ENCODE results near the gene DPP9. TPM values are rescaled to one million over a fixed set of nuclear protein-coding genes. Genes with fewer than 3 reads are reported as not detected.

The DPP9 gene
- total and polyA plus RNA-seq, 7 donors: 27.6 to 90.6 (median 36.9) TPM

GRCh38 chr19:4713384-4713951, 10.2 kb downstream of the DPP9 start:
- peak; percentile 96 for DNase-seq
- Histone ChIP-seq H3K9me3 (no peaks in the 10 kb centered on the region), H3K4me3 (no peak overlapping the region), H3K36me3 (peaks cover 10 to 90% (median 60%) of the 10 kb centered on the region in 4 donors), H3K4me1 (peaks cover 0 to 17% (median 4%) of the 10 kb centered on the region in 4 donors), H3K27ac (peak overlapping the region; percentile 55 to 74 (median 67)), H3K27me3 (no peaks in the 10 kb centered on the region)
- intact Hi-C loops (cut with DNase I): no loop called here
- WGBS, 2 donors: 10 to 67% methylated on average over 32 of the region's 32 CpGs
- TF ChIP-seq POLR2AphosphoS5 (IDR thresholded peaks at IDR 0.05): peak; percentile 8 to 71 (median 52)
- TF ChIP-seq CTCF (IDR thresholded peaks at IDR 0.05): no peak
- peak in 1 of 4 donors; percentile 52 for TF ChIP-seq EP300 (IDR thresholded peaks at IDR 0.05)
- no peak for TF ChIP-seq POLR2A (IDR thresholded peaks at IDR 0.05)

DNA sequence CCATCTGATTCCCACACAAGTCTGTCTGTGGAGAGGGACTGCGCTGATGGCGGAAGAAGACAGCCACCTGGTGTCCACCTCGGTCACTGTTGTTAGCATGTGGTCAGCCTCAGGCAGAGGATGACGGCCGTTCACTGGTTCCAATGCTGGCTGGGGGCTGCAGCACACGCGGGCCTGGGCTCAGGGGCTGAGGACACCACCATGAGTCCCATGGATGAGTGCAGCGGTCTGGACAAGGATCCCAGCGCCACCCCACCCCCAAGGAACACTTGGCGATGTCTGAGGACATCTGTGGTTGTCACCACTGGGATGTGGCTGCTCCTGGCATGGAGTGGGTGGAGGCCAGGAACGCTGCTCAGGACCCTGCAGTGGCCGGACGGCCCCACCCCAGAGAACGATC, 10.9 kb downstream of the DPP9 start:
- no peaks in the 10 kb centered on the region for H3K9me3 ChIP-seq
- H3K27me3 ChIP-seq: no peaks in the 10 kb centered on the region
- no peak overlapping the region for H3K4me3 ChIP-seq
- H3K27ac ChIP-seq: peak overlapping the region; percentile 55 to 74 (median 67)
- intact Hi-C loops (cut with DNase I): no loop called here
- peaks cover 8 to 83% (median 53%) of the 10 kb centered on the region in 4 donors for H3K36me3 ChIP-seq
- no peak for DNase-seq
- TF ChIP-seq EP300 (IDR thresholded peaks at IDR 0.05): no peak
- 81 to 90% methylated on average over 14 of the region's 14 CpGs for WGBS, 2 donors
- H3K4me1 ChIP-seq: peaks cover 0 to 24% (median 11%) of the 10 kb centered on the region in 4 donors

DNA sequence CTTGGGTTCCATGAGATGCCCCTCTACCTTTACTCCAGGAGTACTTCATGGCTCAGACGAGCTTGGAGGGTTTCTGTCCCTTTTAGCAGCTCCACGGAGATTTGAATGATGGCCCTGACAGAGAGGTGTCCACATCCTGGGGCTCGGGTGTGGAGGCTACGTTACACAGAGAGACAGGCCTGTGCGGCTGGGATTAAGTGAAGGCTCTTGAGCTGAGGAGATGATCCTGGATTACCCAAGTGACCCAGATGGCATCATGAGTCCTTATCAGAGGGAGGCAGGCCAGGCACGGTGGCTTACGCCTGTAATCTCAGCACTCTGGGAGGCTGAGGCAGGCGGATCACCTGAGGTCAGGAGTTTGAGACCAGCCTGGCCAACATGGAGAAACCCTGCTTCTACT, 12.4 kb downstream of the DPP9 start:
- intact Hi-C loops (cut with DNase I): no loop called here
- Histone ChIP-seq H3K27ac (no peak overlapping the region), H3K4me1 (peaks cover 0 to 39% (median 26%) of the 10 kb centered on the region in 4 donors)

GRCh38 chr19:4710281-4710600, 13.4 kb downstream of the DPP9 start:
- intact Hi-C loops (cut with DNase I): no loop called here
- Histone ChIP-seq H3K36me3 (peaks cover under 1 to 69% (median 35%) of the 10 kb centered on the region in 4 donors), H3K4me1 (peaks cover 0 to 49% (median 32%) of the 10 kb centered on the region in 4 donors)

More for the DNA sequence above, 12.4 kb downstream of the DPP9 start:
- Histone ChIP-seq H3K4me3 (no peak overlapping the region), H3K9me3 (no peaks in the 10 kb centered on the region), H3K27me3 (no peaks in the 10 kb centered on the region), H3K36me3 (peaks cover 8 to 73% (median 42%) of the 10 kb centered on the region in 4 donors)
- DNase-seq: no peak
- 95 to 96% methylated on average over 8 of the region's 8 CpGs for WGBS, 2 donors
- no peak for TF ChIP-seq CTCF (IDR thresholded peaks at IDR 0.05)
- TF ChIP-seq POLR2A (IDR thresholded peaks at IDR 0.05): no peak
- TF ChIP-seq POLR2AphosphoS5 (IDR thresholded peaks at IDR 0.05): no peak
- no peak for TF ChIP-seq EP300 (IDR thresholded peaks at IDR 0.05)

More at GRCh38 chr19:4710281-4710600, 13.4 kb downstream of the DPP9 start:
- no peaks in the 10 kb centered on the region for H3K27me3 ChIP-seq
- no peak for DNase-seq
- WGBS, 2 donors: 94 to 95% methylated on average over 16 of the region's 16 CpGs
- H3K9me3 ChIP-seq: no peaks in the 10 kb centered on the region
- TF ChIP-seq CTCF (IDR thresholded peaks at IDR 0.05) (no peak), POLR2AphosphoS5 (IDR thresholded peaks at IDR 0.05) (no peak), EP300 (IDR thresholded peaks at IDR 0.05) (no peak), POLR2A (IDR thresholded peaks at IDR 0.05) (no peak)
- no peak overlapping the region for H3K4me3 ChIP-seq
- peak overlapping the region; percentile 9 to 83 (median 38) for H3K27ac ChIP-seq
